ENCODE results near the gene SH2B2.

DNA sequence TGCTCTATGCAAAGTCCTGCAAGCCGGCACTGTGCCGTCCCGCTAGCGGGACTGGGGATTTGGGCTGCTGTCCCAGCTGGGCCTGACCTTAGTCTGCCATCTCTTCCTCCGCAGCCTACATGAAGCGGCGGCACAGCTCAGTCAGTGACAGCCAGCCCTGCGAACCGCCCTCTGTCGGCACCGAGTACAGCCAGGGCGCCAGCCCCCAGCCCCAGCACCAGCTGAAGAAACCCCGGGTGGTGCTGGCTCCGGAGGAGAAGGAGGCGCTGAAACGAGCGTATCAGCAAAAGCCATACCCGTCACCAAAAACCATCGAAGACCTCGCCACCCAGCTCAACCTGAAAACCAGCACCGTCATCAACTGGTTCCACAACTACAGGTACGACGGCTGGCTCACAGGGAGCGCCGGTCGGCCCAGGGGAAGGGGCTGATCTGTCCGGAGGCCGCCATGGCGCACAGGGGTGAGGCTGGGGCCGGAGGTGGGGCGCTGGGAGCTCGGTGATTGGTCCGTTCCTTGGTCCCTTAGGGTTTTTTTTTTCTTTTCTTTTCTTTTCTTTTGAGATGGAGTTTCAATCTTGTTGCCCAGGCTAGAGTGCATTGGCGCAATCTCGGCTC lies 47.4 kb upstream of the SH2B2 start:
- TF ChIP-seq POLR2A (IDR thresholded peaks at IDR 0.05) (no peak), CTCF (IDR thresholded peaks at IDR 0.05) (no peak)
